ENCODE measurements around the gene HDAC9. TPM values are rescaled to one million over a fixed set of nuclear protein-coding genes. Genes with fewer than 3 reads are reported as not detected.

Gene HDAC9
- total RNA-seq, 1 donor from 2014 or later, result 28.6 TPM

- no peaks in the 10 kb centered on the region for H3K36me3 Mint-ChIP-seq
- Histone ChIP-seq H3K4me1 (no peaks in the 10 kb centered on the region), H4K20me1 (ENCODE audit: low read depth) (no peaks in the 10 kb centered on the region), H3K27me3 (no peaks in the 10 kb centered on the region), H3K9ac (no peak overlapping the region), H2AFZ (replicated peaks) (no peak overlapping the region), H3F3A (ENCODE audit: low read depth) (no peaks in the 10 kb centered on the region), H3K4me3 (no peak overlapping the region), H3K79me2 (ENCODE audit: low read depth) (no peaks in the 10 kb centered on the region), H3K4me2 (no peak overlapping the region), H3K27ac (no peak overlapping the region), H3K9me3 (ENCODE audit: low read depth) (no peaks in the 10 kb centered on the region), H3K36me3 (no peaks in the 10 kb centered on the region)
- no peaks in the 10 kb centered on the region for H3K27me3 Mint-ChIP-seq (ENCODE audit: insufficient read depth, low read depth)
- H3K4me3 Mint-ChIP-seq, result no peak overlapping the region
- no peak overlapping the region for H3K27ac Mint-ChIP-seq
- H3K4me1 Mint-ChIP-seq, result peaks cover 12% of the 10 kb centered on the region
- H3K9me3 Mint-ChIP-seq, result no peaks in the 10 kb centered on the region
- no peak for DNase-seq (ENCODE audit: low spot score)
- TF ChIP-seq EZH2 (IDR thresholded peaks at IDR 0.05) (no peak), EZH2phosphoT487 (IDR thresholded peaks at IDR 0.05) (no peak)
- TF ChIP-seq, protein P1, sequence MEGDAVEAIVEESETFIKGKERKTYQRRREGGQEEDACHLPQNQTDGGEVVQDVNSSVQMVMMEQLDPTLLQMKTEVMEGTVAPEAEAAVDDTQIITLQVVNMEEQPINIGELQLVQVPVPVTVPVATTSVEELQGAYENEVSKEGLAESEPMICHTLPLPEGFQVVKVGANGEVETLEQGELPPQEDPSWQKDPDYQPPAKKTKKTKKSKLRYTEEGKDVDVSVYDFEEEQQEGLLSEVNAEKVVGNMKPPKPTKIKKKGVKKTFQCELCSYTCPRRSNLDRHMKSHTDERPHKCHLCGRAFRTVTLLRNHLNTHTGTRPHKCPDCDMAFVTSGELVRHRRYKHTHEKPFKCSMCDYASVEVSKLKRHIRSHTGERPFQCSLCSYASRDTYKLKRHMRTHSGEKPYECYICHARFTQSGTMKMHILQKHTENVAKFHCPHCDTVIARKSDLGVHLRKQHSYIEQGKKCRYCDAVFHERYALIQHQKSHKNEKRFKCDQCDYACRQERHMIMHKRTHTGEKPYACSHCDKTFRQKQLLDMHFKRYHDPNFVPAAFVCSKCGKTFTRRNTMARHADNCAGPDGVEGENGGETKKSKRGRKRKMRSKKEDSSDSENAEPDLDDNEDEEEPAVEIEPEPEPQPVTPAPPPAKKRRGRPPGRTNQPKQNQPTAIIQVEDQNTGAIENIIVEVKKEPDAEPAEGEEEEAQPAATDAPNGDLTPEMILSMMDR (IDR thresholded peaks at IDR 0.05), result no peak
Measured at GRCh38 chr7:18474944-18475343, 20.6 kb upstream of the HDAC9 start.

DNA sequence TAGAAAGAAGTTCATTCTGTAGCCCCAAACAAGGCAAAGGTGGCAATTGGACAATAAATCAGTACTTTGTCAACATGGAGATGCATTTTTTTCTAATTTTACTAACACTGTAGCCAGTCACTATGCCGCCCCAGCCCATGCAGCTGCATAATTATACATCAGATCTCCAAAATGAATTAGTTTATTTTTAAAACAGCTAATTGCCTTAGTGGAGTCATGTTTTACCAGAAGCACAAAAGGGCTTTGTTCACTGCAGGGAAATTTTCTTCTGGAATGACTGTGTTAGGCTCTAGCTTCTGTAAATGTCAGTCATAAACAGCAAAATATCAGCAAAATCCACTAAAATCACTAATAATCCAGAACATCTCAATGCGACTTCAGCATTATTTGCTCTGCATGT is 20.1 kb upstream of the HDAC9 start:
- DNase-seq (ENCODE audit: low spot score), result no peak
- no peaks in the 10 kb centered on the region for H3K79me2 ChIP-seq (ENCODE audit: low read depth)
- Mint-ChIP-seq H3K27ac (no peak overlapping the region), H3K9me3 (no peaks in the 10 kb centered on the region), H3K4me1 (peaks cover 12% of the 10 kb centered on the region), H3K27me3 (ENCODE audit: insufficient read depth, low read depth) (no peaks in the 10 kb centered on the region), H3K36me3 (no peaks in the 10 kb centered on the region), H3K4me3 (no peak overlapping the region)
- H3K4me3 ChIP-seq, result no peak overlapping the region
- H3K27me3 ChIP-seq, result no peaks in the 10 kb centered on the region
- H4K20me1 ChIP-seq (ENCODE audit: low read depth), result no peaks in the 10 kb centered on the region
- H3K9ac ChIP-seq, result no peak overlapping the region
- TF ChIP-seq EZH2 (IDR thresholded peaks at IDR 0.05), result no peak
- no peak for TF ChIP-seq EZH2phosphoT487 (IDR thresholded peaks at IDR 0.05)
- no peak overlapping the region for H3K4me2 ChIP-seq
- H3K4me1 ChIP-seq, result no peaks in the 10 kb centered on the region
- no peak overlapping the region for H3K27ac ChIP-seq
- H2AFZ ChIP-seq (replicated peaks), result no peak overlapping the region
- no peaks in the 10 kb centered on the region for H3K36me3 ChIP-seq
- no peaks in the 10 kb centered on the region for H3F3A ChIP-seq (ENCODE audit: low read depth)
- no peaks in the 10 kb centered on the region for H3K9me3 ChIP-seq (ENCODE audit: low read depth)

DNA sequence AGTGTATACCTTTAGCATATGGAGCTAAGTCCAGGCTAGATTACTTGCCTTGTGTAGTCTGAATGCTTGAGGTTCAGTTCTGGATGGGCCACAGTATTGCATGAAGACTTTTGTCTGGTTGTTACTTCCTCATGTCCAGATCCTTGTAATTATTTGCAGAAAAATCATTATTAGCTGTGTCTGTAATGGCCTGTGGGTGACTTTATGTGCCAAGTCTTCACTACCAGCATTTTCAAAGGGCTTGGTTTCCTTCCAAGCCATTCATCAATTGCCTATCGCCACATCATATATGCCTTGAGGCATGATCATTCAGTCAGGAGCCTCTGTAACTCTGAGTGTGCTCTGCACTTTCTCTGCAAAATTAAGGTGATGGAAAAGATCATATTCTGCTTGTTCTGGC is 13.8 kb upstream of the HDAC9 start:
- DNase-seq (ENCODE audit: low spot score), result no peak
- H3K36me3 ChIP-seq, result no peaks in the 10 kb centered on the region
- H3K9me3 ChIP-seq (ENCODE audit: low read depth), result no peaks in the 10 kb centered on the region
- H3K27ac ChIP-seq, result no peak overlapping the region
- H3K79me2 ChIP-seq (ENCODE audit: low read depth), result no peaks in the 10 kb centered on the region
- no peak overlapping the region for H3K4me2 ChIP-seq
- no peaks in the 10 kb centered on the region for H3K36me3 Mint-ChIP-seq
- no peaks in the 10 kb centered on the region for H3K27me3 ChIP-seq
- H3K9me3 Mint-ChIP-seq, result no peaks in the 10 kb centered on the region
- no peaks in the 10 kb centered on the region for H3F3A ChIP-seq (ENCODE audit: low read depth)
- no peak overlapping the region for H3K4me3 Mint-ChIP-seq
- no peaks in the 10 kb centered on the region for H3K4me1 ChIP-seq
- H3K27me3 Mint-ChIP-seq (ENCODE audit: insufficient read depth, low read depth), result no peaks in the 10 kb centered on the region
- no peak overlapping the region for H3K4me3 ChIP-seq
- no peaks in the 10 kb centered on the region for H4K20me1 ChIP-seq (ENCODE audit: low read depth)
- no peak overlapping the region for H2AFZ ChIP-seq (replicated peaks)
- no peak overlapping the region for H3K27ac Mint-ChIP-seq
- TF ChIP-seq EZH2 (IDR thresholded peaks at IDR 0.05) (no peak), EZH2phosphoT487 (IDR thresholded peaks at IDR 0.05) (no peak)
- TF ChIP-seq, protein P1 (IDR thresholded peaks at IDR 0.05), result no peak
- H3K9ac ChIP-seq, result no peak overlapping the region
- peaks cover 5% of the 10 kb centered on the region for H3K4me1 Mint-ChIP-seq

DNA sequence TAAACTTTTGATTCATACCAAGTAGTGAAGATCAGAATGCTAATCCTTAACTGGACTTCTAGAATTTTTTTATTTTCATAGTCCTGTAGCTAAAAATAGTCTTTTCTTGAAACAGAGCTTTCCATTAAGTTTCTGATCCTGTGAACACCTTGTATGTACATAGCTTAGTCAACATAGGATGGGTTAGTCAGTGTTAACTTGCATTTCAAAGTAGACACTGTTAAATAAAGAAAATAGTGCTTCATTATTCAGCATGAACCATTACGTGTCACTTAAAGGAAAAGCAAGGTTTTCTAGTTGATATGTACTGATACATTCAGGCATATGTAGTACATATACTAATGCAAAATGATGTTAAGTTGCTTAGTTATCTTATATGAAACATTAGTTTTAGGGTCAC is 7.5 kb upstream of the HDAC9 start:
- no peaks in the 10 kb centered on the region for H3K9me3 ChIP-seq (ENCODE audit: low read depth)
- no peaks in the 10 kb centered on the region for H3K27me3 ChIP-seq
- Mint-ChIP-seq H3K27me3 (ENCODE audit: insufficient read depth, low read depth) (no peaks in the 10 kb centered on the region), H3K4me1 (no peaks in the 10 kb centered on the region), H3K27ac (no peak overlapping the region), H3K36me3 (no peaks in the 10 kb centered on the region), H3K4me3 (no peak overlapping the region), H3K9me3 (no peaks in the 10 kb centered on the region)
- H4K20me1 ChIP-seq (ENCODE audit: low read depth), result no peaks in the 10 kb centered on the region
- H3K27ac ChIP-seq, result no peak overlapping the region
- H3K79me2 ChIP-seq (ENCODE audit: low read depth), result no peaks in the 10 kb centered on the region
- no peak overlapping the region for H2AFZ ChIP-seq (replicated peaks)
- no peak overlapping the region for H3K9ac ChIP-seq
- no peak overlapping the region for H3K4me2 ChIP-seq
- TF ChIP-seq EZH2phosphoT487 (IDR thresholded peaks at IDR 0.05), result no peak
- TF ChIP-seq, protein P1 (IDR thresholded peaks at IDR 0.05), result no peak
- no peak for TF ChIP-seq EZH2 (IDR thresholded peaks at IDR 0.05)
- DNase-seq (ENCODE audit: low spot score), result no peak
- no peaks in the 10 kb centered on the region for H3K4me1 ChIP-seq
- H3F3A ChIP-seq (ENCODE audit: low read depth), result no peaks in the 10 kb centered on the region
- no peaks in the 10 kb centered on the region for H3K36me3 ChIP-seq
- H3K4me3 ChIP-seq, result no peak overlapping the region
